Hepatocyte (in vitro differentiated cells): ENCODE measurements around the gene RNF43. TPM values are rescaled to one million over a fixed set of nuclear protein-coding genes. Genes with fewer than 3 reads are reported as not detected.

Experiments
- DNase-seq: peaks from one replicate; pipeline ENCODE4 v3.0.0-alpha.2; 2016; ENCODE audit warnings: low spot score
- H2AFZ ChIP-seq: fragments of 200-600 bp; sonication (generic); 2 replicates; pipeline ENCODE4 v1.6.0; 2016; ENCODE audit warnings: antibody characterized with exemption, mild to moderate bottlenecking
- H3K27ac ChIP-seq: fragments of 200-600 bp; sonication (generic); 2 replicates; pipeline ENCODE4 v1.5.1; 2016; ENCODE audit warnings: mild to moderate bottlenecking
- H3K27me3 ChIP-seq: fragments of 200-600 bp; sonication (generic); 2 replicates; pipeline ENCODE4 v1.6.1; 2016
- H3K36me3 ChIP-seq: fragments of 200-600 bp; sonication (generic); replicated peaks from 2 replicates; pipeline ENCODE4 v1.5.1; 2016; ENCODE audit warnings: low read depth; ENCODE audit not compliant: insufficient read depth
- H3K4me1 ChIP-seq: fragments of 200-600 bp; sonication (generic); 2 replicates; pipeline ENCODE4 v1.5.1; 2016; ENCODE audit warnings: mild to moderate bottlenecking, moderate library complexity; ENCODE audit not compliant: insufficient read depth
- H3K4me2 ChIP-seq: fragments of 200-600 bp; sonication (generic); 2 replicates; pipeline ENCODE4 v1.6.0; 2016
- H3K4me3 ChIP-seq: fragments of 200-600 bp; sonication (generic); 2 replicates; pipeline ENCODE4 v1.5.1; 2016; ENCODE audit warnings: mild to moderate bottlenecking
- H3K79me2 ChIP-seq: fragments of 200-600 bp; sonication (generic); 2 replicates; pipeline ENCODE4 v1.6.0; 2017; ENCODE audit warnings: mild to moderate bottlenecking
- H3K9me2 ChIP-seq: fragments of 200-600 bp; sonication (generic); replicated peaks from 2 replicates; pipeline ENCODE4 v1.6.0; 2017; ENCODE audit warnings: mild to moderate bottlenecking; ENCODE audit not compliant: insufficient read depth
- H3K9me3 ChIP-seq: fragments of 200-600 bp; sonication (generic); 2 replicates; pipeline ENCODE4 v1.5.1; 2016; ENCODE audit warnings: low read depth, mild to moderate bottlenecking
- H4K20me1 ChIP-seq: fragments of 200-600 bp; sonication (generic); 2 replicates; pipeline ENCODE4 v1.6.0; 2016; ENCODE audit warnings: mild to moderate bottlenecking; ENCODE audit not compliant: insufficient read depth, poor library complexity, severe bottlenecking
- CTCF ChIP-seq: fragments of 200-600 bp; sonication (generic); IDR thresholded peaks from 2 replicates; pipeline ENCODE4 v1.5.1; 2016; ENCODE audit warnings: antibody characterized with exemption, mild to moderate bottlenecking; ENCODE audit not compliant: poor library complexity
- EZH2 ChIP-seq: fragments of 200-600 bp; sonication (generic); IDR thresholded peaks from 2 replicates; pipeline ENCODE4 v1.6.1; 2016; ENCODE audit warnings: antibody characterized with exemption, mild to moderate bottlenecking, borderline replicate concordance
- EZH2phosphoT487 ChIP-seq: fragments of 200-600 bp; sonication (generic); IDR thresholded peaks from one replicate; pipeline ENCODE4 v1.6.1; 2018; ENCODE audit warnings: antibody characterized with exemption, mild to moderate bottlenecking, low read depth, moderate library complexity; ENCODE audit not compliant: unreplicated experiment, severe bottlenecking
- WGBS: methylation state at CpG from one replicate; pipeline ENCODE4 v1.1.6; 2016; ENCODE audit warnings: low lambda C conversion rate; ENCODE audit errors: missing lambda C conversion rate; 5-methylcytosine and 5-hydroxymethylcytosine counted together
- polyA plus RNA-seq: library from polyadenylated mRNA; unstranded; fragments of >200 nt; fragmentation: Nextera tagmentation; extraction: Ambion mirVana; gene quantifications from 2 replicates; pipeline ENCODE4 v1.2.1, GENCODE V29; 2016
- total RNA-seq: library from RNA; depleted of rRNA; stranded (reverse); fragments of >200 nt; gene quantifications from 2 replicates; pipeline ENCODE4 v1.2.3, GENCODE V29; 2014

The RNF43 gene
- total and polyA plus RNA-seq, 2 experiments from 2014 or later = 10.1 to 12.4 TPM

DNA sequence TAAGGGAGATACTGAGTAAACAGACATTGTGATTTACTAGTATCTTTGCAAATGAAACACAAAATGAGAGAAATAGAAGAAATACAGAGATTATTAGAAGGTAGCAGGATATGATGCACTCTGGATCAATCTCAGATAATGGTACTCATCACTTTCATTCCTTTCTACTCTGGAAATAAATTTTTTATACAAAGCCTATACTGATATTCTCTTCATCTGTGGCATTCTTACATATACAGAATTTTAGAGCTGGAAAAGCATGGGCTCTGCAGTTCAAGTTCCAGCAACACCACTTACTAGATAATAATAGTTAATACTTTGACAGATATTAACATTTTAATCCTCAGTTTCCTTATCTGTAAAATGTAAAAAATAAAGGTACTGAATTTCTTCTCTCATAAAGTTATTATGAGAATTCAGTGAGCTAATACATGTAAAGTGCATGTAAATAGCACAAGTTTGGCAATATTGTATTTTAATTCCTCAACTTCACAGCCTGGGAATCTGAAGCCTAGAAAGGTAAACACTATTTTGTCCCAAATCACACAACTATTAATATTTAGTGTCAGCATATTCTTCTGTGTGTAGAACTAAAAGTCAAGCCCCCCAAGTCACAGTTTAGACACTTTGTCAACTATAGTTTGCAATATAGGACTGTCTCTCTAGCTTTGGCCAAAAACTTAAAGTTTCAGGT lies 6.5 kb downstream of the RNF43 start:
- Histone ChIP-seq H3K9me3 (no peaks in the 10 kb centered on the region), H3K79me2 (peaks cover 94% of the 10 kb centered on the region), H3K27ac (no peak overlapping the region), H3K9me2 (no peaks in the 10 kb centered on the region), H3K36me3 (no peaks in the 10 kb centered on the region), H2AFZ (no peak overlapping the region), H3K4me1 (no peaks in the 10 kb centered on the region), H4K20me1 (no peaks in the 10 kb centered on the region), H3K4me2 (peak overlapping the region; percentile 71), H3K4me3 (no peak overlapping the region), H3K27me3 (no peaks in the 10 kb centered on the region)
- no peak for DNase-seq
- TF ChIP-seq EZH2 (no peak), EZH2phosphoT487 (no peak), CTCF (no peak)

DNA sequence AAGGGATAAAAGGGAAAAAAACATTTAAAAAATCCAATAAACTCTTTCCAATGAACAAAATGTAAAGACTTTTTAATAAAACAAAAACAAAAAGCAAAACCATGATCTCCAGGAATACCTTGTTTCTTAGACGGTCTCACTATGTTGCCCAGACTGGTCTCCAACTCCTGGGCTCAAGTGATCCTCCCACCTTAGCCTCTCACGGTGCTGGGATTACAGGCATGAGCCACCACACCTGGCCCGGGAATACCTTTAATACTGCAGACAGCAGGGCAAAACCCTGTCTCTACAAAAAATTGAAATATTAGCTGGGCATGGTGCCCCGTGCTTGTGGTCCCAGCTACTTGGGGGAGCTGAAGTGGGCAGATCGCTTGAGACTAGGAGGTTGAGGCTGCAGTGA lies 7.9 kb downstream of the RNF43 start:
- no peak overlapping the region for H3K4me3 ChIP-seq
- DNase-seq = no peak
- H3K4me2 ChIP-seq = no peak overlapping the region
- no peaks in the 10 kb centered on the region for H3K9me3 ChIP-seq
- H3K4me1 ChIP-seq = no peaks in the 10 kb centered on the region
- H3K27ac ChIP-seq = no peak overlapping the region
- TF ChIP-seq EZH2 (no peak), CTCF (no peak), EZH2phosphoT487 (no peak)
- peaks cover 90% of the 10 kb centered on the region for H3K79me2 ChIP-seq
- H4K20me1 ChIP-seq = no peaks in the 10 kb centered on the region
- H3K9me2 ChIP-seq = no peaks in the 10 kb centered on the region
- H3K36me3 ChIP-seq = no peaks in the 10 kb centered on the region
- 89% methylated on average over 5 of the region's 5 CpGs for WGBS
- no peaks in the 10 kb centered on the region for H3K27me3 ChIP-seq
- H2AFZ ChIP-seq = no peak overlapping the region

GRCh38 chr17:58403311-58403710 lies 14.0 kb downstream of the RNF43 start:
- WGBS = 69% methylated on average over 6 of the region's 6 CpGs
- Histone ChIP-seq H3K9me3 (no peaks in the 10 kb centered on the region), H3K4me2 (no peak overlapping the region), H3K4me1 (peaks cover under 1% of the 10 kb centered on the region), H3K79me2 (peaks cover 83% of the 10 kb centered on the region), H4K20me1 (no peaks in the 10 kb centered on the region), H3K9me2 (no peaks in the 10 kb centered on the region), H3K27me3 (no peaks in the 10 kb centered on the region), H3K36me3 (no peaks in the 10 kb centered on the region), H2AFZ (no peak overlapping the region), H3K27ac (no peak overlapping the region), H3K4me3 (no peak overlapping the region)
- no peak for TF ChIP-seq CTCF
- TF ChIP-seq EZH2phosphoT487 = no peak
- TF ChIP-seq EZH2 = no peak
- no peak for DNase-seq

DNA sequence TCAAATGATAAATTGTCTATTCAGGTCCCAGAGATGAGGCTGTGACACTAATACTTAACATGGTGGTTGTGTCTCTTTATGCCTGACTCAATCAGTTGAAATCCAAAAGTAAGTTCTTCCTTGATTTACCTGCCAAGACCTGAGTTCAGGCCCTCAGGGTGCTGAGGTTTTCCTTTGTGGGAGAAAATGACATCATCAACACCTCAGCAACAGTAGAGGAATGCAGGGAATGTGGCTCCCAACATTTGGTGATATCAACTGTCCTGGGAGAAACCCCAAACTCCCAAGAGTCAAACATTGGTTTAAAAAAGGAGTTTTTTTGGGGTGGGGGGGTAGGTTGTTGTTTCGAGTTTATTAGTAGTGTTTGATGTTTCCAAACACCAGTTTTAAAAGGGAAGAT lies 14.7 kb downstream of the RNF43 start:
- Histone ChIP-seq H3K79me2 (peaks cover 82% of the 10 kb centered on the region), H3K27me3 (no peaks in the 10 kb centered on the region), H3K9me2 (no peaks in the 10 kb centered on the region), H3K4me2 (no peak overlapping the region), H2AFZ (no peak overlapping the region), H4K20me1 (no peaks in the 10 kb centered on the region), H3K4me3 (no peak overlapping the region), H3K27ac (peak overlapping the region; percentile 8), H3K4me1 (peaks cover 6% of the 10 kb centered on the region), H3K36me3 (no peaks in the 10 kb centered on the region), H3K9me3 (no peaks in the 10 kb centered on the region)
- WGBS = 89% methylated on average over 1 of the region's 1 CpG
- no peak for DNase-seq
- TF ChIP-seq CTCF = no peak
- no peak for TF ChIP-seq EZH2
- no peak for TF ChIP-seq EZH2phosphoT487
